ENCODE data around the gene TMEM176A. TPM values are rescaled to one million over a fixed set of nuclear protein-coding genes. Genes with fewer than 3 reads are reported as not detected.

The TMEM176A gene
- total and polyA plus RNA-seq, 9 donors: 71.8 to 166 (median 127) TPM

DNA sequence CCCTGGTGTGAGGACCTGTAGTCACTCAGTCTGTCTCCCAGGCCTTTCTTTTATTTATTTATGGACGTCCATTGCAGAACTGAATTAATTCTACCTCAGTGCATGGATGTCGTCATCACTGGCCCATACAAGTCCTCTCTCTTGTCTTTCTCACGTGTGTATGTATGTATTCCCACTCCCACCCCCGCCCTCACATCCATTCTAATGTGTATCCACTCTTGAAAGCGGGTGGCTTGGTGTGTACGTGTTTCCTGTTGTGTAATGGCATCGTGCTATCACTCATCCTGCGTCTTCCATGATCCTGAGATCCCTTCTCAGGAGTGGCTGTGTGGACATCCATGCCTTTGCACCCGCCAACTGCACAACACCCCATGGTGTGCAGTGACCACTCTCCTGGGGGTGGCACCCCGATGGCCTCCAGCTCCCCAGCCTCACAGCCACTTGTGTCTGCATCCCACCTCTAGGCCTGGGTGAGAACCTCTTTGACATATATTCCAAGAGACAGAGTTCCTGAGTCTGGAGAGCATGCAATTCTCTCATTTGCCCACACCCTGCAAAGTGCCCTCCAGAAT, 48.7 kb downstream of the TMEM176A start:
- no peak overlapping the region for H3K4me3 ChIP-seq
- TF ChIP-seq, protein P1, sequence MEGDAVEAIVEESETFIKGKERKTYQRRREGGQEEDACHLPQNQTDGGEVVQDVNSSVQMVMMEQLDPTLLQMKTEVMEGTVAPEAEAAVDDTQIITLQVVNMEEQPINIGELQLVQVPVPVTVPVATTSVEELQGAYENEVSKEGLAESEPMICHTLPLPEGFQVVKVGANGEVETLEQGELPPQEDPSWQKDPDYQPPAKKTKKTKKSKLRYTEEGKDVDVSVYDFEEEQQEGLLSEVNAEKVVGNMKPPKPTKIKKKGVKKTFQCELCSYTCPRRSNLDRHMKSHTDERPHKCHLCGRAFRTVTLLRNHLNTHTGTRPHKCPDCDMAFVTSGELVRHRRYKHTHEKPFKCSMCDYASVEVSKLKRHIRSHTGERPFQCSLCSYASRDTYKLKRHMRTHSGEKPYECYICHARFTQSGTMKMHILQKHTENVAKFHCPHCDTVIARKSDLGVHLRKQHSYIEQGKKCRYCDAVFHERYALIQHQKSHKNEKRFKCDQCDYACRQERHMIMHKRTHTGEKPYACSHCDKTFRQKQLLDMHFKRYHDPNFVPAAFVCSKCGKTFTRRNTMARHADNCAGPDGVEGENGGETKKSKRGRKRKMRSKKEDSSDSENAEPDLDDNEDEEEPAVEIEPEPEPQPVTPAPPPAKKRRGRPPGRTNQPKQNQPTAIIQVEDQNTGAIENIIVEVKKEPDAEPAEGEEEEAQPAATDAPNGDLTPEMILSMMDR (IDR thresholded peaks at IDR 0.05): no peak
- TF ChIP-seq POLR2A (IDR thresholded peaks at IDR 0.05): no peak
- no peak for TF ChIP-seq EP300 (IDR thresholded peaks at IDR 0.05)
- H3K9me3 ChIP-seq: no peaks in the 10 kb centered on the region
- WGBS, 3 donors: 91 to 93% (median 93%) methylated on average over 10 of the region's 10 CpGs
- no peaks in the 10 kb centered on the region for H3K4me1 ChIP-seq (ENCODE audit: insufficient read depth)
- no peaks in the 10 kb centered on the region for H3K27me3 ChIP-seq
- intact Hi-C loops (cut with DNase I): no loop called here
- peak in 1 of 5 donors; percentile 1 for DNase-seq
- H3K27ac ChIP-seq: no peak overlapping the region
- no peaks in the 10 kb centered on the region for H3K36me3 ChIP-seq

DNA sequence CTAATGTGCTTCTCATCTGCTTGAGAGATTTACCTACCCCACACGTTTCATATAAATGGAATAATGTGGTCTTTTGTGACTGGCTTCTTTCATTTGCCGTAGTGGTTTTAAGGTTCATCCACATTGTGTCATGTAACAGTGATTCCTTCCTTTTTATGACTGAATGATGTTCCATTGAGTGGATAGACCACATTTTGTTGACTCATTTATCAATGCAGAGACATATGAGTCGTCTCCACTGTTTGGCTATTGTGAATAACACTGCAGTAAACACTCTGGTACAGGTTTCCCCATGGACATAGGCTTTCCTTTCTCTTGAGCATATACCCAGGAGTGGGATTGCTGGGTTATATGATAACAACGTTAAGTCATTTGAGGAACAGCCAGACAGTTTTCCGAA, 49.7 kb downstream of the TMEM176A start:
- H3K27me3 ChIP-seq: no peaks in the 10 kb centered on the region
- no peaks in the 10 kb centered on the region for H3K36me3 ChIP-seq
- no peaks in the 10 kb centered on the region for H3K9me3 ChIP-seq
- no peak overlapping the region for H3K27ac ChIP-seq
- no peak for DNase-seq
- H3K4me1 ChIP-seq (ENCODE audit: insufficient read depth): no peaks in the 10 kb centered on the region
- intact Hi-C loops (cut with DNase I): no loop called here
- TF ChIP-seq POLR2A (IDR thresholded peaks at IDR 0.05) (no peak), EP300 (IDR thresholded peaks at IDR 0.05) (no peak)
- TF ChIP-seq, protein P1 (IDR thresholded peaks at IDR 0.05): no peak
- no peak overlapping the region for H3K4me3 ChIP-seq
- 88 to 94% (median 91%) methylated on average over 5 of the region's 5 CpGs for WGBS, 3 donors

DNA sequence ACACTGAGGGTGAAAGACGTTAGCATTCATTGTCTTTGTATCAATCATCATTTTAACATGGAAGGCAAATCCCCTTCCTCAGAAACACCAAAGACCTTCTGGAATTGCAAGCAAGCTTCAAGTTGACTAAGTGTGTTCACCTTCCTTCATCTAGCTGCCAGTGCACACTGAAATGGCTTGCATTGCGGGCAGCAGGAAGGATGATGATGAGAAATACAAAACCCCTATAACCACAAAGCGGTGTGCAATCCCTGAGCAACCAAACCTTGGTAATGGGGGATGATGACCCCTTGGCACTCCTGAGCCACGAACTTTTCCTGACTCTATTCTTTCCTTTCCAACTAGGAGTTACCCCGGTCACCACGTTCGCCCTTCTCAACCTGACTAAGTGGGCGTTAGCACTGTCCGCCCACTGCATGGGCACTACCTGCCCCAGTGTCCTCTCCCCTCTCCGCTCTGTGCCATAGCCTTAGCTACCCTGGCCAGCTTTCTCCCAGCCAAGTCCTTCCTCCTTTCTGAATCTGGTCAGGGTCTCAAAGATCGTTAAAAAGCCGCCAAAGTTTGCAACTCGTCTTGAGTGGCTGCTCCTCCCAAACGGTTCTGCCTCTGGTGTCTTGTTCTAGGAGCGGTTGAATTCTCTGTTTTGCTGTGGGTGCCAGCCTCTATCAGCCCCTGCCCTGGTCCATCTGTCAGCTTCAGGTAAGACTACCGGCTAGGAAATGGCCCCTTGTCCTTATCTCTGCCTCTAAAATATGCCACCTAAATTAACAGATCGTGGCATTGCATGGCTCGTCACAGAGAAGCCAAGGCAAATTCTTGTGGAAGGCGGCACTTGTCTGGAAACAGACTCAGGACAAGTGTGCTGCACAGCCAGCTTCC, 51.2 kb downstream of the TMEM176A start:
- intact Hi-C loops (cut with DNase I): no loop called here
- DNase-seq: peak in 1 of 5 donors; percentile 2

DNA sequence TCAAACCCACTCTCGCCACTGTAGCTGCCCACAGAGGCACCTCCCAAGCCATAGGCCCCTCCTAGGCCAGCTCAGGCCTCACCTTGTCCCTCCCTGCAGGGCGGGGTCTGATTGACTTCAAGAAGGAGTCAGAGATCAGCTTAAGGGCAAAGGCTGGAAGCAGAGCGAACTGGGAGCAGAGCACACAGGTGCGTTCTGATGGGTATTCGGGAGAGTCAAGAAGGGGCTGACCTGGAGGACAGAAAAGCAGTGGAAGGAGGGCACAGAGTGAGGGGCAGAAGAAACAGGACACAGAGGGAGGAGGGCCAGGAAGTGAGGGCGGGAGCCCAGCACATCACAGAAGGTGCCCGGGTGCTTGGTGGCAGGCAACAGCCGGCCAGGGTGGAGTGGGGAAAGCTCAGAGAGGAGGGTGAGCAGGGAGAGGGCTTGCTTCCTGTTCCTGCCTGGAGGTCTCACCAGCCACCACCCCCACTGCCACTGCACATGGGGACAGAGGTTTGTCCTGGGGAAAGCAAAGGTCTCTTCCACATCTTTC, 51.9 kb downstream of the TMEM176A start, which contains the start of gene AOC1:
AOC1 (plus strand) TSS at position 147 of the 535 bp plus-strand sequence. CDS start 3,954 bp downstream, outside the sequence.
- no peaks in the 10 kb centered on the region for H3K36me3 ChIP-seq
- no peak within 1 kb of the TSS for H3K27ac ChIP-seq
- WGBS, 3 donors: 78 to 88% (median 82%) methylated on average over 8 of the region's 8 CpGs
- no peaks in the 10 kb centered on the region for H3K27me3 ChIP-seq
- DNase-seq: peak in 1 of 5 donors; percentile 5
- H3K4me1 ChIP-seq (ENCODE audit: insufficient read depth): no peaks in the 10 kb centered on the region
- intact Hi-C loops (cut with DNase I): no loop called here
- no peaks in the 10 kb centered on the region for H3K9me3 ChIP-seq
- TF ChIP-seq, protein P1 (IDR thresholded peaks at IDR 0.05): no peak
- TF ChIP-seq POLR2A (IDR thresholded peaks at IDR 0.05): no peak
- TF ChIP-seq EP300 (IDR thresholded peaks at IDR 0.05): no peak
- H3K4me3 ChIP-seq: no peak within 1 kb of the TSS

More for the DNA sequence above, 51.2 kb downstream of the TMEM176A start:
- TF ChIP-seq EP300 (IDR thresholded peaks at IDR 0.05) (no peak), POLR2A (IDR thresholded peaks at IDR 0.05) (no peak)
- TF ChIP-seq, protein P1 (IDR thresholded peaks at IDR 0.05): no peak
- 87 to 89% (median 88%) methylated on average over 19 of the region's 19 CpGs for WGBS, 3 donors
- Histone ChIP-seq H3K4me1 (ENCODE audit: insufficient read depth) (no peaks in the 10 kb centered on the region), H3K4me3 (no peak overlapping the region), H3K9me3 (no peaks in the 10 kb centered on the region), H3K27ac (no peak overlapping the region), H3K36me3 (no peaks in the 10 kb centered on the region), H3K27me3 (no peaks in the 10 kb centered on the region)
